ENCODE data around the gene NIPAL3.
A peak's percentile ranks its signal among the peaks of the same experiment; 100 is the strongest.
"Not testable (repeated sequence)": the region's sequence is repeated elsewhere in the genome, so short reads cannot be mapped to it uniquely, and the experiment has no call there.

Gene NIPAL3

DNA sequence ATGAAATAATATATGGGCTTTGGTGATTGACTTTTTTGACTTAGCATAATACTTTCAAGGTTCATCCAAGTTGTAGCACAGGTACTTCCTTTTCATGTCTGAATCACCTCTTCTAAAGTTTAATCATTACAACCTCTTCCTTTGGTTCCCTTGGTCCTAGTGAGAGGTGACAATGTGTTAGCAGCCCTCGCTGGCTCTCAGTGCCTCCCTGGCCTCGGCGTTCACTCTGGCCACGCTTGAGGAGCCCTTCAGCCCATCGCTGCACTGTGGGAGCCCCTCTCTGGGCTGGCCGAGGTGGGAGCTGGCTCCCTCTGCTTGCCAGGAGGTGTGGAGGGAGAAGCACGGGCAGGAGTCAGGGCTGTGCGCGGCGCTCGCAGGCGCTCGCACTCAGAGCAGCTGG lies 74.1 kb downstream of the NIPAL3 start:
- no peak for DNase-seq (ENCODE audit: low read depth in 2 of 2)

DNA sequence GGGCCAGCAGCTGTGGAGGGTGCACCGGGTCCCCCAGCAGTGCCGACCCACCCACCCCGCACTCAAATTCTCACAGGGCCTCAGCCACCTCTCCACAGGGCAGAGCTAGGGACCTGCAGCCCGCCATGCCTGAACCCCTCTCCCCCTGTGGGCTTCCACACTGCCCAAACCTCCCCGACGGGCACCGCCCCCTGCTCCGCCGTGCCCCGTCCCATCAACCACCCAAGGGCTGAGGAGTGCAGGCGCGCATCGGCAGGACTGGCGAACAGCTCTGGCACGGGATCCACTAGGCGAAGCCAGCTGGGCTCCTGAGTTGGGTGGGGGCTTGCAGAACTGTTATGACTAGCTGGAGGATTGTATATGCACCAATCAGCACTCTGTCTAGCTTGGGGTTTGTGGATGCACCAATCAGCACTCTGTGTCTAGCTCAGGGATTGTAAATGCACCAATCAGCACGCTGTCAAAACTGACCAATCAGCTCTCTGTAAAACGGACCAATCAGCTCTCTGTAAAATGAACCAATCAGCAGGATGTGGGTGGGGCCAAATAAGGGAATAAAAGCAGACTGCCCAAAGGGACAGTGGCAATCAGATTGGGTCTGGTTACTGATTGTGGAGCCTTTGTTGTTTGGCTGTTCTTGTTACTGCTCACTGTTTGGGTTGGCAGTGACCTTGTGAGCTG lies 74.6 kb downstream of the NIPAL3 start:
- DNase-seq (ENCODE audit: low read depth in 2 of 2), result no peak

GRCh38 chr1:24491577-24492360 lies 76.2 kb downstream of the NIPAL3 start:
- DNase-seq (ENCODE audit: low read depth in 2 of 2), result no peak

DNA sequence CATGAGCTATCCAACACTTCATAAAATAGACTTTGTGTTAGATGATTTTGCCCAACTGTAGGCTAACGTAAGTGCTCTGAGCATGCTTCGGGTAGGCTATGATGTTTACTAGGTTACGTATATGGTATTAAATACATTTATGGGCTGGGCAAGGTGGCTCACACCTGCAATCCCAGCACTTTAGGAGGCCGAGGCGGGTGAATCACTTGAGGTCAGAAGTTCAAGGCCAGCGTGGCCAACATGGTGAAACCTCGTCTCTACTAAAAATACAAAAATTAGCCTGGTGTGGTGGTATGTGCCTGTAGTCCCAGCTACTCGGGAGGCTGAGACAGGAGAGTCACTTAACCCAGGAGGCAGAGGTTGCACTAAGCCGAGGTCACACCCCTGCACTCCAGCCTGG lies 77.3 kb downstream of the NIPAL3 start:
- DNase-seq (ENCODE audit: low read depth in 2 of 2), result not testable (repeated sequence)

DNA sequence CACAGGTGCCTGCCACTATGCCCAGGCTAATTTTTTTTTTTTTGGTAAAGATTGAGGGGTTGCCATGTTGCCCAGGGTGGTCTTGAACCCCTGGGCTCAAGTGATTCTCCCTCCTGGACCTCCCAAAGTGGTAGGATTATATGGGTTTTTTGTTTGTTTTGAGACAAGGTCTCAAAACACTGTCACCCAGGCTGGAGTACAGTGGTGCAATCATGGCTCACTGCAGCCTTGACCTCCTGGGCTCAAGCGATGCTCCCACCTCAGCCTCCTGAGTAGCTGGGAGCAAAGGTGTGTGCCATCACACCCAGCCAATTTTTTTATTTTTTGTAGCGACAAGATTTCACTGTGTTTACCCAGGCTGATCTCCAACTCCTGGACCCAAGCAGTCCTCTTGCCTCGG lies 78.2 kb downstream of the NIPAL3 start:
- no peak for DNase-seq (ENCODE audit: low read depth in 2 of 2)

- DNase-seq (ENCODE audit: low read depth in 2 of 2), result no peak
These were observed 83.0 kb downstream of the NIPAL3 start for GRCh38 chr1:24498589-24498988.

DNA sequence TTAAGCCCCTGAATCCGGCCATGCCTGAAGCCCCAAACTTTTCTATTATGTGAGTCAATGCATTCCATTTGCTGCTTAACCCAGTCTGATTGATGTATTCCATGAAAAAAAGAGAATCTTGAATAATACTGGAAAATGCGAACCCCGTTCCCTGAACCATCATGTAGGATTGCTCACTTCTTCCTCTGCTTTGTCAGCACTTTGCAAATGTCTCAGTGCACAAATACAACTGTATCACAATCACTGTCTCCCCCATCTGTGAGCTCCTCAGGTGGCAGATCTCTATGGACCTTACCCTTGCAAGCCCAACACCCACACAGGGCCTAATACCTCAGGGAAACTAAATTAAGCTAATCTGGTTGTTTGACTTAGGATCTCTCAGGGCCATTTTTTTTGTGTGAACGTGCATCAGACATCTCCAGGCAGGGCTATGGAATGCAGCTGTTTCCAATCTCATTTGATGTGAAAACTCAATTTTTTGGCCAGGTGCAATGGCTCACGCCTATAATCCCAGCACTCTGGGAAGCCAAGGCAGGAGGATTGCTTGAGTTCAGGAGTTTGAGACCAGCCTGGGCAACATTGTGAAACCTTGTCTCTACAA lies 84.9 kb downstream of the NIPAL3 start:
- no peak for DNase-seq (ENCODE audit: low read depth in 2 of 2)

- DNase-seq (ENCODE audit: low read depth in 2 of 2), result peak in 1 of 2 donors; percentile 40
These were observed 85.9 kb downstream of the NIPAL3 start for GRCh38 chr1:24501371-24502064.

- DNase-seq (ENCODE audit: low read depth in 2 of 2), result peak; percentile 63 to 68
These were observed 86.6 kb downstream of the NIPAL3 start for GRCh38 chr1:24502065-24502708.

DNA sequence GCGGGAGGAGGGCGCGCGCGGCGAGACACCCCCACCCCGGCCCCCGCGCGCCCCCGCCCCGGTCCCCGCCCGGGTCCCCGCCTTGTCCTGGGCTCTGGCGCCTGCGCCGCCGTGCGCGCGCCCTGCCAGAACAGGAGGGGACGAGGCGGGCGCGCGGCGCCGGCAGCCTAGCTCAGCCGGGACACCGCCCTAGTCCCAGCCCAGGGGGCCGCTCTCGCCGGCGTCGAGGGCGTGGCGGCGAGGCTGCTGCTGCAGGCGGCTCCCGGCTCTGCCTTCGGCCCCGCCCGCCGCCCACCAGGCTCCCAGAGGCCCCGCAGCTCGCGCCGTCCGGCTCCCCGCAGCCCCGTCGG lies 87.1 kb downstream of the NIPAL3 start, which contains the start of gene RCAN3:
Gene RCAN3, plus strand, starts transcription at position 128 of the 350 bp plus-strand sequence. CDS start 11,537 bp downstream, outside the sequence.
- peak; percentile 80 to 88 for DNase-seq (ENCODE audit: low read depth in 2 of 2)

DNA sequence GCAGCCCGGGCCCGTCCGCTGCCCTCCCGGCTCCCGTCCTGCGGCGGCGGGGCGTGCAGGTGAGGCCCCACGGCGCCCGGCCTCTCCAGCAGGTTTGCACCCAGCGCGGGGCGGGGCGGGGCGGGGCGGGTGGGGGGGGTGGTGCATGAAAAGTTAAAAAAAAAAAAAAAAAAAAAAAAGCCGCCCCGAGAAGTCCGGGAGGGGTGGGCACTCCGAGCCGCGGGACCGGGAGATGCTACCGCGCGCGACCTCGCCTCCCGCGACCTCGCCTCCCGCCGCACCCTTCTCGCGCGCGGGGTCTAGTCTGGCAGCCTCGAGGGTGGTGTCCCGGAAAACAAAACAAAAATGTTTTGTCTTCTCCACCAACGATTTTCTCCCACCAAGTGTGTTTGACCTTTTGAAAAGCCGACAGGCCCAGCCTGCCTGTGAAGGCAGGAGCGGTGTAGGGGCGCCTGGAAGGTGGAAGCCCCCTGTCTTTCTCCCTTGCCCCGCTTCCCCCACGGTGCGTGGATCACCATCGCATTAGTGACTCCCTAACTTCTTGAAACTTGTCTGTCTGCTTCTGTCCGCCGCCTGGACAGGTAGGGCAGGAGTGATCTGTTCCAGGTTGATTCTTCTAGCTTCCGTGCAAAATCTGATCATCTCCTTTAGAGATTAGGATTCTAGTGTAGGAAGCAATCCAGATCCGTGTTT lies 87.6 kb downstream of the NIPAL3 start:
- no peak for DNase-seq (ENCODE audit: low read depth in 2 of 2)

GRCh38 chr1:24503870-24504523 lies 88.4 kb downstream of the NIPAL3 start:
- DNase-seq (ENCODE audit: low read depth in 2 of 2), result no peak

- DNase-seq (ENCODE audit: low read depth in 2 of 2), result no peak
These were observed 89.0 kb downstream of the NIPAL3 start for GRCh38 chr1:24504560-24504959.

DNA sequence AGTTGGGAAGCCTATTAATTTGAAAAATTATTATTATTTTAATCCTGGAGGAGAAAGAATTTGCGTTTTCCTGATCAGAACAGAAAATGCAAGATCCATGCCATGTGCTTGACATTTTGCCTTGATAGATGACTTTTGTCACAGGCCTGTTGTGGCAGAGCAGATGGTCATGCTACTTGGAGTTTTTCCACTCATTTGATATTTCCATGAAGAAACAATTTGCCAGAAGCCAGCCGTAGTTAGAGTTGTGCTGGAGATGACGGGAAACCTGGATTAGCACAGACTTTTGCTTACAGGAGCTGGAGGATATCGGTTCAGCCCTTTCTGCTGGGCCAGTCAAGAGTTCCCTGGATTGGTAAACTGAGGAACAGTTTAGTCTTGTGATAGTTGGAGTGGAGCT lies 90.2 kb downstream of the NIPAL3 start:
- no peak for DNase-seq (ENCODE audit: low read depth in 2 of 2)

DNA sequence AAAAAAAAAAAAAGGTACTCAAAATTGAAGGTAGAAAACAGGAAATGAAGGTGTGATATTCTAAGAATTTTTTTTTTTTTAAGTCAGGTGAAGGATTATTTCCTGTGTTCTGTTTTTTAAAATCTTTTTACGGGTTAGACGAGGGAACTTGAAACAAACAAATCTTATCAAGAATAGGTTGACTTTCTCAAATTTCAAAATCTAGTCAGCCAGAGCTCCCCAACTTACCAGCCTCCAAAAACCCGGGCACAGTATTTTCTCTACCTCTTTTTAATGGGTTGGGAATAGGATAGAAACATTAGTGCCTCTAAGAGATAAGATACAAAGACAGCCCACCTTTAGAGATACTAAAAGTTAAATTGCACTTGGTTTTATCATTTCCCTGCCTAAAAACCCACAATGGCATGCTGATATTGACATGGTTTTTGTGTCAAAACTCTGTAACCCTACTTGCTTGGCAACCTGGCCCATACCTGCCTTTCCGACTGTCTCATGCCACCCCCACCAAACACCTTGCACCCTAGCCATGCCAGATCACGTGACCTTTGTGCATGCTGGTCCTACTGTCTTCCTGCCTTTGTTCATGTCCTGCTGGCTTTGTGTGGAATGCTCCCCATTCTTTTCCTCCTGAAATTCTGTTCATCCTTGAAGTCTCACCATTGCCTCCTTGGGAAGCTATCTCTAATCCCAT lies 91.2 kb downstream of the NIPAL3 start:
- DNase-seq (ENCODE audit: low read depth in 2 of 2), result no peak

GRCh38 chr1:24507405-24507804 lies 91.8 kb downstream of the NIPAL3 start:
- DNase-seq (ENCODE audit: low read depth in 2 of 2), result no peak

DNA sequence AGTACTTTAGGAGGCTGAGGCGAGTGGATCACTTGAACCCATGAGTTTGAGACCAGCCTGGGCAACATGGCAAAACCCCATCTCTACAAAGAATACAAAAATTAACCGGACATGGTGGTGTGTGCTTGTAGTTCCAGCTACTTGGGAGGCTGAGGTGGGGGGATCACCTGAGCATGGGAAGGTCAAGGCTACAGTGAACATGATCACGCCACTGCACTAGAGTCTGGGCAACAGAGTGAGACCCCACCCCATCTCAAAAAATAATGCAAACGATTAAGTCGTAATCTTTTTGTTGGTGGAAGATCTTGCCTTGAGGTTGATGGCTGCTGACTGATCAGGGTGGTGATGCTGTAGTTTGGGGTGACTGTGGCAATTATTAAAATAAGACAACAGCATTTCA lies 93.3 kb downstream of the NIPAL3 start:
- no peak for DNase-seq (ENCODE audit: low read depth in 2 of 2)

DNA sequence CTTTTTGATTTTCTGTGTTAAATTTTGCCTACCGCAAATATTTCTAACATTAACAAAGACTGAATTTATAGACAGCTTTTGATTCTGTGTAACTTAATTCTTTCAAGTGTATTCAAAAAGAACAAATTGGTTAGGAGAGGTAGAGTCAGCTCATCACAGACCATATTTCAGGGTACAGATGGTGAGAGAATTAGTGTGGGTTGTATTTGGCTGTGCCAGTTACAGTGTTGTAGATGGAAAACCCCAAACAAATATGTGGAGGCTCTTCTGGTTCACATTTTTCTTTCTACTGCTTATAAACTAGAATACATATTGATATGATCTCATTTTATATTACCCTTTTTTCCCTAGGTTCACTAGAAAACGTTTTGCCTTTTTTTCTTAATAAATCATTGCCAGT lies 98.1 kb downstream of the NIPAL3 start:
- DNase-seq (ENCODE audit: low read depth in 2 of 2), result no peak

DNA sequence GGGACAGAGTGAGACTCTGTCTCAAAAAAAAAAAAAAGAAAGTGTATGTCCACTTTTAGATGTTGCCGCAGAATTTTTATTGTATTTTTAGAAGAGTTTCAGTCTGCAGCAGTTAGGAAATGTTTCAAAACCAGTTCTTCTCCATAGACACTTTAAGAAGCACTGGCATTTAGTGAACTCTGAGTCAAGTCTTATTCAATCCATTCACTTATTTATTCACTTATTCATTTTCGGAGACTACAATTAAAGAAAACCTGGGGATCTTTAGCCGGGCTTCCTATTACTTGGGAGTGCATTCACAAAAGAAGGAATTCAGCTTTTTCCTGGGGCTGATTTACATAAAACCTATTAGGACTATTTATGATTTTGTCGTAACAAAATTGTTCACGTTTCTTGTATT lies 99.3 kb downstream of the NIPAL3 start:
- no peak for DNase-seq (ENCODE audit: low read depth in 2 of 2)

GRCh38 chr1:24515671-24516209 lies 100.1 kb downstream of the NIPAL3 start:
- not testable (repeated sequence) for DNase-seq (ENCODE audit: low read depth in 2 of 2)
